Kidney glomerular epithelial cell (primary cell): ENCODE data around the gene NEIL1.
"Not testable (repeated sequence)": the region's sequence is repeated elsewhere in the genome, so short reads cannot be mapped to it uniquely, and the experiment has no call there.

Experiments
- DNase-seq: peaks from one replicate; lab custom pipeline; 2025; lab: John Stamatoyannopoulos, UW

The NEIL1 gene

GRCh38 chr15:75333654-75334419 lies 13.0 kb upstream of the NEIL1 start:
- DNase-seq, result not testable (repeated sequence)

GRCh38 chr15:75335313-75335704 lies 11.5 kb upstream of the NEIL1 start:
- no peak for DNase-seq

GRCh38 chr15:75335705-75336355 lies 11.0 kb upstream of the NEIL1 start, which contains the start of gene COMMD4:
TSS of gene COMMD4 (plus strand) at chr15:75336063. CDS start at chr15:75336090, 27 bp downstream.
- peak; percentile 77 for DNase-seq

GRCh38 chr15:75338661-75339240 lies 8.1 kb upstream of the NEIL1 start:
- no peak for DNase-seq

GRCh38 chr15:75339531-75340240 lies 7.2 kb upstream of the NEIL1 start:
- no peak for DNase-seq

- DNase-seq, result no peak
Observed at GRCh38 chr15:75342221-75342620, 4.6 kb upstream of the NEIL1 start.

- DNase-seq, result not testable (repeated sequence)
Observed at GRCh38 chr15:75343953-75344352, 2.9 kb upstream of the NEIL1 start.

- DNase-seq, result peak; percentile 11
Observed at GRCh38 chr15:75347222-75348033, 589 bp downstream of the NEIL1 start.

- no peak for DNase-seq
Observed at GRCh38 chr15:75348034-75348561, 1.3 kb downstream of the NEIL1 start.

- no peak for DNase-seq
Observed at GRCh38 chr15:75348562-75349350, 1.9 kb downstream of the NEIL1 start.

GRCh38 chr15:75349351-75349669 lies 2.5 kb downstream of the NEIL1 start:
- DNase-seq, result not testable (repeated sequence)

- no peak for DNase-seq
Observed at GRCh38 chr15:75349851-75350588, 3.2 kb downstream of the NEIL1 start.

GRCh38 chr15:75350601-75351361 lies 3.9 kb downstream of the NEIL1 start:
- DNase-seq, result no peak

- no peak for DNase-seq
Observed at GRCh38 chr15:75352186-75353080, 5.6 kb downstream of the NEIL1 start.

GRCh38 chr15:75353604-75354003 lies 6.8 kb downstream of the NEIL1 start:
- DNase-seq, result no peak

GRCh38 chr15:75354454-75354853 lies 7.6 kb downstream of the NEIL1 start:
- DNase-seq, result no peak

- no peak for DNase-seq
Observed at GRCh38 chr15:75355369-75355768, 8.5 kb downstream of the NEIL1 start.

GRCh38 chr15:75356006-75356405 lies 9.2 kb downstream of the NEIL1 start:
- no peak for DNase-seq
